GM12872 (cell line): ENCODE data around the gene SNED1.

Source experiments
- TF ChIP-seq, protein P1 (sequence below): IDR thresholded peaks from 3 replicates; pipeline ENCODE4 v1.5.1; 2011; ENCODE audit warnings: low read depth, mild to moderate bottlenecking, low read length, moderate library complexity; ENCODE audit not compliant: insufficient read depth

The SNED1 gene

DNA sequence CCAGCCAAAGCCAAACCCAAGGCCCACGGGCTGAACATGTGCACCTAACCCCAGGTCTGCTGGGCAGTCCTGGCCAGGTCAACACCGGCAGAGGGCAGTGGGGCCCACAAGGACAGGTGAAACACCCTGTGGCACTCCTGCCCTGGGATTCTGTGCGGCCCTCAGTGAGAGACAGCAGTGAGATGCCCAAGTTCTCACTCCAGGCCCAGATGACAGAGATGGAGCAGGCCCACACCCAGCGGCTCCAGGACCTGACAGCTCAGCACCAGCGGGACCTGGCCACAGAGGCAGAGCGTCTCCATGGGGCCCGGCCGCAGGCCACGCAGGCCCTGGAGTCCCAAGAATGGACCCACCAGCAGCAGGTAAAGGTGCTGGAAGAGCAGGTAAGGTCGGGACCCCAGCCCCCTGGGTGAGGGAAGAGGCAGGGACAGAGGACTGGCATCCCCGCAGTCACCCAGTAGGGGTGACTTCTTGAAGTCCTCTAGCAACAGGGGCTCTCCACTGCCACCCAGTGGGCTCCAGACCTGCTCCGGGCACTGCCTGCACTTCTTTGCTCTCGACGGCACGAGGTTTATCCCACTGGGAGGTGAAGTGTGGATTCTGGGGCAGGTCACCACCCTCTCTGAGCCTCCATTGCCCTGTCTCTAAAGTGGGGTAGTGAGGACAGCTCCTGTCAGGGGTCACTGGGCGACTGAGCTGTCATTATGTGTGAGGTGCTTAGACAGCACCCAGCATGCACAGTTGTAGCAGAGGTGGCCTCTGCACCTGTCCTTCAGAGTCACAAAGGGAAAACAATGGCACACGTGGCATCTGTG, 8.8 kb upstream of the SNED1 start:
- TF ChIP-seq, protein P1, sequence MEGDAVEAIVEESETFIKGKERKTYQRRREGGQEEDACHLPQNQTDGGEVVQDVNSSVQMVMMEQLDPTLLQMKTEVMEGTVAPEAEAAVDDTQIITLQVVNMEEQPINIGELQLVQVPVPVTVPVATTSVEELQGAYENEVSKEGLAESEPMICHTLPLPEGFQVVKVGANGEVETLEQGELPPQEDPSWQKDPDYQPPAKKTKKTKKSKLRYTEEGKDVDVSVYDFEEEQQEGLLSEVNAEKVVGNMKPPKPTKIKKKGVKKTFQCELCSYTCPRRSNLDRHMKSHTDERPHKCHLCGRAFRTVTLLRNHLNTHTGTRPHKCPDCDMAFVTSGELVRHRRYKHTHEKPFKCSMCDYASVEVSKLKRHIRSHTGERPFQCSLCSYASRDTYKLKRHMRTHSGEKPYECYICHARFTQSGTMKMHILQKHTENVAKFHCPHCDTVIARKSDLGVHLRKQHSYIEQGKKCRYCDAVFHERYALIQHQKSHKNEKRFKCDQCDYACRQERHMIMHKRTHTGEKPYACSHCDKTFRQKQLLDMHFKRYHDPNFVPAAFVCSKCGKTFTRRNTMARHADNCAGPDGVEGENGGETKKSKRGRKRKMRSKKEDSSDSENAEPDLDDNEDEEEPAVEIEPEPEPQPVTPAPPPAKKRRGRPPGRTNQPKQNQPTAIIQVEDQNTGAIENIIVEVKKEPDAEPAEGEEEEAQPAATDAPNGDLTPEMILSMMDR = peak; percentile 64

DNA sequence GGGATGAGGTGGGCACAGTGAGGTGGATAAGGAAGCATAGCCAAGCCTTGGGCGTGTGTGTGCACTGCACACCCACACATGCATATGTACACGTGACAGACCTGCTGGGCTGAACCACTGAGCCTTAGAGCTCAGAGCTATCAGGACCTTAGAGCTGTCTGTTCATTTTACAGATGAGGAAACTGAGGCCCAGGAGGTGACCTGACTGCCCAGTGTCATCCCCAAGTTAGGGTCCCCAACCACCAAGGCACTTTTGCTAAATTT, 8.2 kb upstream of the SNED1 start:
- TF ChIP-seq, protein P1 = no peak

DNA sequence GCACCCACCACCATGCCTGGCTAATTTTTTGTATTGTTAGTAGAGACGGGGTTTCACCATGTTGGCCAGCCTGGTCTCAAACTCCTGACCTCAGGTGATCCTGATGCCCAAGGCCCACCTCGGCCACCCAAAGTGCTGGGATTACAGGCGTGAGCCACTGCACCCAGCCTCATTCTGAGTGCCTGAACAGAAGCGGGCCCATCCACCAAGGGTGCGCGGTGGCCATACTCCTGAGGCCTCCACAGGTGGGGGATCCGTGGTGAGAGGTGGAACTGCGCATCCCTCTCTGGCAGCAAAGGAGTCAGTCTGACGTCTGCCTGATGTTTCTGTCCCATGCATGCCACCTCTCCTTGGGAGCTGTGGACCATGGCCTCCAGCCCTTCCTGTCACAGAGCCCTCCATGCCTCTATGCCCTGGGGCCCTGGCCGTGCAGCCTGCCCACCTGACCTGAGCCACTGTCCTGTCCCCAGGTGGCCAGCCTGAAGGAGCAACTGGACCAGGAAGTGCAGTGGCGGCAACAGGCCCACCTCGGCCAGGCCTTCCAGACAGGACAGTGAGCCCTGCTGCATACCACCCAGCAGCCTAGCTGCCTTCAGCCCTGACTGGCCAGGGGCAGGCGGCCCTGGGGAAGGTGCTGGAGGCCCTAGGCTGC, 7.6 kb upstream of the SNED1 start:
- TF ChIP-seq, protein P1 = no peak

DNA sequence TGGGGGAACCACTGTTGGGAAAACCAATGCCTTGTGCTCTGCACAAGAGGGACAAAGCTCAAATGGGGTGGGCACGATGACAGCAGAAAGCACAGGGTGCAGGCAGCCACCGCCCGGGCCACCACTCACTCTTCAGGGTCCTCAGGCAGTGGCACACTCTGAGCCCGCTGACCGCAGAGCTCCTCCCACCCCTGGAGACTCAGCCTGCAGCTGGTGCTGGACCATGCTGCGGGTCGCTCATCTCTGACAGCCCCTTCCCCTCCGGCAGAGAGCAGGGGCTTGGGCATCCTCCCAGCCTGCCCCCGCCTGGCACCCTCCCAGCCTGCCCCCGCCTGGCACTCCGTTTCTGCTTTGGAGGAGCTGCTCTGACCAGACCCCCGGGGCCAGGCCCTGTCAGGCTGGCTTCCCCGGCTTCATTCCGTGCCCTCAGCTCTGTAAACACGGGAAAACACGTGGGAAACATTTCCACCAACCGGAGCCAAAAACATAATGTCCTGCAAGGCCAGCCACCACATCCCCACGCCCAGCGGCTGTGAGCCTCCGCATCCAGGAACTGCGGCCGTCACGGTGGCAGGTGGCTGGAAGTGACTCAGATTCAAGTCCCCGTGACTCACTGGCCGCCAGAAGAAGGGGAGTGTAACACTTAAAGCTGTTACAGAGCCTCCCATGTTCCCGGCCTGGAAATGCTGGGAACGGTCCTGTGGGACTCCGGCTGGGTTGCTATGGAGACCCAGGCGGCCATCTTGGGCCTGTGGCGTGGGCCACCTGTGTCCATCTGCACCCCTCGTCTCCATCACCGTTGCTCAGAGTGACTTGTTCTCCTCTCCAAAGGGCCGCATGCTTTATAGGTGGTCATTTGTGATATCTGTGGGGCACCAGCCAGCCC, 6.8 kb upstream of the SNED1 start:
- TF ChIP-seq, protein P1 = no peak

DNA sequence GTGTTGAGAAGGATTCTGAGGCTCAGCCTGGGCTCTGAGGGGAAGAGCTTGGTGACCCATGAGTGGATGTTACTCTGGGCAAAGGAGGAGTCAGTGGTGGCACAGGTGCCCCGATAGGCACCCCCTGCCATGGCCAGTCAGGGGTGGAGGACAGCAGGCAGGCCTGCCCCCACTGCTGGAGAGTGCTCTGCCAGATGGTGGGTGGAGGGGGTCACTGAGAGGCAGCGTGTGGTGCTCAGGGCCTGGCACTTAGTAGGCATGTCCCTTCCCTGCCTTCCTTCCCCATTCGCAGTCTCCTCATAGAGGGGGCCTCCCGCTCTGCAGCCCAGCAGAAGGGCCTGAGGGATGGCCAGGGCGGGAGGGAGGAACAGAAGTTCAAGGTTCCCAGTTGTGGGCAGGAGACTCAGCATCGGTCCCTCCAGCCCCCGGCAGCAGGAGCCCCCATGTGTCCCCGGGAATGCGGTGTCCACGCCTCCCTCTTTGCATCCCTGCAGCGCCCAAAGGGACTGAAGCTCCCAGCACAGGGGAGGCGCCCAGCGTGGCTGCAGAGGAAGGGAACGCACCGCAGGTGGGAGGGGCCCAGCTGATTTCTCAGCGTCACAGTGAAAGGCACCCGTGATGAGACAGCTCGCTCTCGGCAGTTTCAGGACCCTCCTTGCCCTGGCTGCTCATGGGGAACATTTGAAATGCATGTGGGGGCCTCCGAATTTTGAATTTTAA, 5.7 kb upstream of the SNED1 start:
- TF ChIP-seq, protein P1 = no peak

DNA sequence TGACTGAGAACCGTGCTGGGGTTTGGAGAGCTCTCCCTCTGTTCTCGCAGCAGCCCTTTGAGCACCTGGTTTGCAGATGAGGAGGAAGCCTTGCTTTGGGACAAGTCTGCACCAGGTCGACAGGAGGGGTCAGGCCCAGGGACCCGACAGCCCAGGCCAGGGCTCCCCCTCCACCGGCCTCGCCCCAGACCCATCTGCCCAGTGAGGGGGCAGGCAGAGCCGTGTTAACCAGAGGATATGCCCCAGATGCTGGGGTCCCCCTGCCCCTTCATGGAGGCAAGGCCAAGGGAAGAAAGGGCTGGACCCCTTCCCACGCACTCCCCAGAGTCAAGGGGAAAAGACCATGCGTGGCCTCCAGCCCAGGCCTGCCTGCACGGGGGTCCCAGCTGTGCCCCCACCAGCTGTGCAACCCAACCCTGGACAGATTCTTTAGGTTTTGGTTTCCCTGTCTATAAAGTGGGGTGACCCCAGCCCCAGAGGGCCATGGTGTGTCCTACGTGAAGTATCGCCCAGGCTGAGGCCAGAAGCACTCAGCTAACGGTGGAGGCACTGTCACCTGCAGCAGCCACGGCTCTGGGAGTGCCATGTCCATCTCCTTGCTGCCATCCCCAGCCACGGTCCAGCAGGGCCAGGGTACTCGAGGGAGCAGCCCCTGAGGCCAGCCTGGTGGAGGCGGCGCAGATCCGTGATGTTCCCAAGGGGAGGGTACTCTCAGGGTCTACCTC, 4.8 kb upstream of the SNED1 start:
- TF ChIP-seq, protein P1 = no peak
